IgD-negative memory B cell (primary cell): ENCODE results near the gene RPS2. TPM values are rescaled to one million over a fixed set of nuclear protein-coding genes. Genes with fewer than 3 reads are reported as not detected.

ENCODE experiments used
- H3K27ac Mint-ChIP-seq, 3 donors: one replicate each; pipeline ENCODE4 v1.8.0; 2020 to 2022; ENCODE audit warnings: mild to moderate bottlenecking in 3 of 3, mixed read lengths in 3 of 3, moderate library complexity in 1 of 3
- H3K27me3 Mint-ChIP-seq: one replicate; pipeline ENCODE4 v1.8.0; 2021; ENCODE audit warnings: mixed read lengths
- H3K36me3 Mint-ChIP-seq: one replicate; pipeline ENCODE4 v1.8.0; 2020; ENCODE audit warnings: mild to moderate bottlenecking, mixed read lengths
- H3K4me1 Mint-ChIP-seq, 3 donors: one replicate each; pipeline ENCODE4 v1.8.0; 2020 to 2022; ENCODE audit warnings: mixed read lengths in 3 of 3, mild to moderate bottlenecking in 1 of 3
- H3K4me3 Mint-ChIP-seq, 4 donors: one replicate each; pipeline ENCODE4 v1.8.0; 2020 to 2022; ENCODE audit warnings: mild to moderate bottlenecking in 4 of 4, mixed read lengths in 4 of 4, moderate library complexity in 3 of 4
- H3K9me3 Mint-ChIP-seq, 3 donors: one replicate each; pipeline ENCODE4 v1.8.0; 2020 to 2021; ENCODE audit warnings: mixed read lengths in 3 of 3, mild to moderate bottlenecking in 1 of 3
- polyA plus RNA-seq: library from polyadenylated mRNA; unstranded; fragments of 300-500 nt; fragmentation: Illumina TruSeq; gene quantifications from one replicate; pipeline ENCODE4 v1.2.3, GENCODE V29; 2021

RPS2 gene
- polyA plus RNA-seq, 1 donor from 2014 or later, result 6,339 TPM

- Mint-ChIP-seq H3K9me3 (peaks cover 0 to 3% (median 2%) of the 10 kb centered on the region in 3 donors), H3K4me1 (peaks cover 0 to 4% (median 0%) of the 10 kb centered on the region in 3 donors), H3K27me3 (peaks cover 52% of the 10 kb centered on the region), H3K27ac (no peak overlapping the region), H3K4me3 (no peak overlapping the region), H3K36me3 (peaks cover 2% of the 10 kb centered on the region)
These were observed 45.2 kb downstream of the RPS2 start for GRCh38 chr16:1919327-1919998.

- Mint-ChIP-seq H3K27me3 (peaks cover 50% of the 10 kb centered on the region), H3K9me3 (peaks cover 0 to 3% (median 2%) of the 10 kb centered on the region in 3 donors), H3K4me3 (peak within 1 kb of the TSS in 1 of 4 donors; percentile 80), H3K36me3 (peaks cover 2% of the 10 kb centered on the region), H3K27ac (no peak within 1 kb of the TSS), H3K4me1 (peaks cover 0 to 4% (median 0%) of the 10 kb centered on the region in 3 donors)
These were observed 46.0 kb downstream of the RPS2 start, which contains the start of gene HS3ST6 for GRCh38 chr16:1918351-1919326. HS3ST6 (minus strand) TSS chr16:1918415; CDS start chr16:1918323, 92 bp downstream.

- peaks cover 2% of the 10 kb centered on the region for H3K36me3 Mint-ChIP-seq
- H3K9me3 Mint-ChIP-seq, result peaks cover 0 to 3% (median 2%) of the 10 kb centered on the region in 3 donors
- H3K4me1 Mint-ChIP-seq, result peaks cover 0 to 4% (median 0%) of the 10 kb centered on the region in 3 donors
- H3K27ac Mint-ChIP-seq, result no peak overlapping the region
- no peak overlapping the region for H3K4me3 Mint-ChIP-seq
- H3K27me3 Mint-ChIP-seq, result peaks cover 48% of the 10 kb centered on the region
These were observed 46.8 kb downstream of the RPS2 start for GRCh38 chr16:1917665-1918350.

- Mint-ChIP-seq H3K4me3 (no peak overlapping the region), H3K27ac (no peak overlapping the region), H3K36me3 (no peaks in the 10 kb centered on the region), H3K27me3 (peaks cover 47% of the 10 kb centered on the region), H3K9me3 (no peaks in the 10 kb centered on the region), H3K4me1 (no peaks in the 10 kb centered on the region)
These were observed 47.5 kb downstream of the RPS2 start for GRCh38 chr16:1917056-1917664.

- H3K27me3 Mint-ChIP-seq, result peaks cover 43% of the 10 kb centered on the region
- no peaks in the 10 kb centered on the region for H3K36me3 Mint-ChIP-seq
- H3K9me3 Mint-ChIP-seq, result no peaks in the 10 kb centered on the region
- H3K4me1 Mint-ChIP-seq, result no peaks in the 10 kb centered on the region
- H3K27ac Mint-ChIP-seq, result no peak overlapping the region
- peak overlapping the region in 1 of 4 donors; percentile 3 for H3K4me3 Mint-ChIP-seq
These were observed 48.0 kb downstream of the RPS2 start for GRCh38 chr16:1916640-1916990.

- no peaks in the 10 kb centered on the region for H3K9me3 Mint-ChIP-seq
- no peak overlapping the region for H3K27ac Mint-ChIP-seq
- peak overlapping the region in 1 of 4 donors; percentile 45 for H3K4me3 Mint-ChIP-seq
- no peaks in the 10 kb centered on the region for H3K4me1 Mint-ChIP-seq
- H3K27me3 Mint-ChIP-seq, result peaks cover 37% of the 10 kb centered on the region
- no peaks in the 10 kb centered on the region for H3K36me3 Mint-ChIP-seq
These were observed 48.6 kb downstream of the RPS2 start for GRCh38 chr16:1915732-1916639.

GRCh38 chr16:1914988-1915387 lies 49.6 kb downstream of the RPS2 start:
- H3K27ac Mint-ChIP-seq, result no peak overlapping the region
- no peaks in the 10 kb centered on the region for H3K36me3 Mint-ChIP-seq
- H3K4me3 Mint-ChIP-seq, result no peak overlapping the region
- no peaks in the 10 kb centered on the region for H3K9me3 Mint-ChIP-seq
- H3K27me3 Mint-ChIP-seq, result peaks cover 29% of the 10 kb centered on the region
- H3K4me1 Mint-ChIP-seq, result no peaks in the 10 kb centered on the region

GRCh38 chr16:1914084-1914608 lies 50.5 kb downstream of the RPS2 start:
- peaks cover 29% of the 10 kb centered on the region for H3K27me3 Mint-ChIP-seq
- no peak overlapping the region for H3K4me3 Mint-ChIP-seq

GRCh38 chr16:1913327-1914083 lies 51.1 kb downstream of the RPS2 start:
- H3K27me3 Mint-ChIP-seq, result peaks cover 32% of the 10 kb centered on the region
- H3K4me3 Mint-ChIP-seq, result no peak overlapping the region
- no peaks in the 10 kb centered on the region for H3K4me1 Mint-ChIP-seq
- H3K9me3 Mint-ChIP-seq, result no peaks in the 10 kb centered on the region
- H3K36me3 Mint-ChIP-seq, result no peaks in the 10 kb centered on the region
- no peak overlapping the region for H3K27ac Mint-ChIP-seq

More at GRCh38 chr16:1914084-1914608, 50.5 kb downstream of the RPS2 start:
- Mint-ChIP-seq H3K4me1 (no peaks in the 10 kb centered on the region), H3K27ac (no peak overlapping the region), H3K9me3 (no peaks in the 10 kb centered on the region), H3K36me3 (no peaks in the 10 kb centered on the region)

GRCh38 chr16:1912215-1912543 lies 52.4 kb downstream of the RPS2 start:
- Mint-ChIP-seq H3K27me3 (peaks cover 29% of the 10 kb centered on the region), H3K27ac (no peak overlapping the region), H3K4me1 (no peaks in the 10 kb centered on the region), H3K9me3 (no peaks in the 10 kb centered on the region), H3K4me3 (no peak overlapping the region), H3K36me3 (no peaks in the 10 kb centered on the region)
